Esophagus squamous epithelium (tissue), 5 donors: ENCODE measurements around the gene ADAMTS7. TPM values are rescaled to one million over a fixed set of nuclear protein-coding genes. Genes with fewer than 3 reads are reported as not detected.

Experiments
- DNase-seq: peaks from one replicate; lab custom pipeline; 2025; lab: John Stamatoyannopoulos, UW
- H3K27ac ChIP-seq, 4 donors: fragments of 200-600 bp; sonication (generic); one replicate each; pipeline ENCODE4 v1.5.1; 2016 to 2019; ENCODE audit warnings: mild to moderate bottlenecking in 1 of 4
- H3K27me3 ChIP-seq, 4 donors: fragments of 200-600 bp; sonication (generic); 1 replicate in 3 of 4; 2 replicates in 1 of 4; pipeline versions ENCODE4 v1.5.1 to v1.6.0; 2017 to 2021; ENCODE audit warnings: antibody characterized with exemption in 1 of 4
- H3K36me3 ChIP-seq, 3 donors: fragments of 200-600 bp; sonication (generic); one replicate each; pipeline ENCODE4 v1.5.1; 2016 to 2019
- H3K4me1 ChIP-seq, 3 donors: fragments of 200-600 bp; sonication (generic); one replicate each; pipeline ENCODE4 v1.5.1; 2017 to 2019
- H3K4me3 ChIP-seq, 4 donors: fragments of 200-600 bp; sonication (generic); 1 replicate in 3 of 4; 2 replicates in 1 of 4; pipeline ENCODE4 v1.5.1; 2016 to 2019; ENCODE audit warnings: mild to moderate bottlenecking in 2 of 4, moderate library complexity in 1 of 4
- H3K9me3 ChIP-seq, 3 donors: fragments of 200-600 bp; sonication (generic); one replicate each; pipeline ENCODE4 v1.5.1; 2016 to 2019
- POLR2A ChIP-seq, 4 donors: fragments of 450-650 bp; IDR thresholded peaks; one replicate each; pipeline ENCODE4 v1.6.1; 2017; ENCODE audit warnings: antibody characterized with exemption in 4 of 4, mild to moderate bottlenecking in 4 of 4, moderate library complexity in 3 of 4
- WGBS, 2 donors: methylation state at CpG; one replicate each; pipeline ENCODE4 v1.1.5; 2018; 5-methylcytosine and 5-hydroxymethylcytosine counted together
- intact Hi-C: fragments of 100-400 bp; cut with DNase I; formaldehyde crosslinking; loops from one replicate; pipeline ENCODE4 v1.15.0; 2022
- total RNA-seq, 4 donors: library from RNA; depleted of rRNA; stranded (reverse); fragments of >200 nt; gene quantifications; one replicate each; pipeline ENCODE4 v1.1.0, GENCODE V29; 2016
- TF ChIP-seq, protein P1 (sequence below), 6 experiments: fragments of 450-650 bp in 4 of 6; fragments of 200-600 bp in 2 of 6; sonication (generic) in 2 of 6; IDR thresholded peaks; one replicate each; pipeline ENCODE4 v1.5.1; 2016 to 2019; ENCODE audit warnings: antibody characterized with exemption in 6 of 6, mild to moderate bottlenecking in 4 of 6, moderate library complexity in 4 of 6
- donor health status: DM: yes; HTN: yes; CAD: no.

Gene ADAMTS7
- total RNA-seq, 4 donors from 2014 or later: 0.42 to 0.76 (median 0.56) TPM

DNA sequence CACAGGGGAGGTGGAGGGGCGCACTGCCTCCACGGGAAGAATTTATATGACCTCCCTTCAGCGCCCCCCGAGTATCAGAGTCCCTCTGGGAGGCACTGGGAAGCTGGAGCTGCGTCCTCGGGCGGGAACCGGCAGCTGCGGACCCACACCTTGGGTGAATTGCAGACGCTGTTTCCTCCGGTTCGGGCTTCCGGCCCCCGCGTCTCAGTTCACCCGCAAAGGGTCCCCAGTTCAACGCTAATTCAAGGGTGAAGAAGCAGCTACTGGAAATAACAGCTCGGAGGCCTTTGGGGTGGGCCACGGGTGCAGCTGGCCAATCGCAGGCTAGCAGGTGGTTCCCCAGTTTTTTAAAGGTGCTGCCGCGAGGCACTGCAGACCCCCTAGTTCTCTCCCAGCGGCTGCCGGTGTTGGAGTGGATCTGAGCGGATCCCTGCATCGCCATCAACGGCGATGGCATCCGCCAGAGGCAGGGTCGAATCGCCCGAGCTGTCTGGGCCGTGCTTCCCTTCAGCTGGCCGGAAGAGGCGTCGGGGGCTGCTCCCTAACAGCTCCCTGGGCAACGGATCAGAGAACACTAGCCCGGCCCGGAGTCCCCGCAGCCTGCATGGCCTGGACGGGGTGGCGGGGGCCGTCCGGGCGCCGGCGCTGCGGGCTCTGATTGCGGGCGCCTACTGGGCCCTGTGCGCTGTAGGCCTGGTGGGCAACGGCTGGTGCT lies 19.4 kb upstream of the ADAMTS7 start:
- DNase-seq: no peak
- Histone ChIP-seq H3K4me1 (no peaks in the 10 kb centered on the region), H3K9me3 (no peaks in the 10 kb centered on the region), H3K36me3 (no peaks in the 10 kb centered on the region), H3K27me3 (peaks cover 0 to 32% (median 0%) of the 10 kb centered on the region in 4 donors), H3K4me3 (peak overlapping the region in 1 of 4 donors; percentile 32), H3K27ac (no peak overlapping the region)
- 54 to 74% methylated on average over 3 to 12 of the region's 52 CpGs for WGBS, 2 donors
- intact Hi-C loops: no loop called here
- TF ChIP-seq, protein P1, sequence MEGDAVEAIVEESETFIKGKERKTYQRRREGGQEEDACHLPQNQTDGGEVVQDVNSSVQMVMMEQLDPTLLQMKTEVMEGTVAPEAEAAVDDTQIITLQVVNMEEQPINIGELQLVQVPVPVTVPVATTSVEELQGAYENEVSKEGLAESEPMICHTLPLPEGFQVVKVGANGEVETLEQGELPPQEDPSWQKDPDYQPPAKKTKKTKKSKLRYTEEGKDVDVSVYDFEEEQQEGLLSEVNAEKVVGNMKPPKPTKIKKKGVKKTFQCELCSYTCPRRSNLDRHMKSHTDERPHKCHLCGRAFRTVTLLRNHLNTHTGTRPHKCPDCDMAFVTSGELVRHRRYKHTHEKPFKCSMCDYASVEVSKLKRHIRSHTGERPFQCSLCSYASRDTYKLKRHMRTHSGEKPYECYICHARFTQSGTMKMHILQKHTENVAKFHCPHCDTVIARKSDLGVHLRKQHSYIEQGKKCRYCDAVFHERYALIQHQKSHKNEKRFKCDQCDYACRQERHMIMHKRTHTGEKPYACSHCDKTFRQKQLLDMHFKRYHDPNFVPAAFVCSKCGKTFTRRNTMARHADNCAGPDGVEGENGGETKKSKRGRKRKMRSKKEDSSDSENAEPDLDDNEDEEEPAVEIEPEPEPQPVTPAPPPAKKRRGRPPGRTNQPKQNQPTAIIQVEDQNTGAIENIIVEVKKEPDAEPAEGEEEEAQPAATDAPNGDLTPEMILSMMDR (IDR thresholded peaks at IDR 0.05): no peak
- TF ChIP-seq POLR2A (IDR thresholded peaks at IDR 0.05): no peak

DNA sequence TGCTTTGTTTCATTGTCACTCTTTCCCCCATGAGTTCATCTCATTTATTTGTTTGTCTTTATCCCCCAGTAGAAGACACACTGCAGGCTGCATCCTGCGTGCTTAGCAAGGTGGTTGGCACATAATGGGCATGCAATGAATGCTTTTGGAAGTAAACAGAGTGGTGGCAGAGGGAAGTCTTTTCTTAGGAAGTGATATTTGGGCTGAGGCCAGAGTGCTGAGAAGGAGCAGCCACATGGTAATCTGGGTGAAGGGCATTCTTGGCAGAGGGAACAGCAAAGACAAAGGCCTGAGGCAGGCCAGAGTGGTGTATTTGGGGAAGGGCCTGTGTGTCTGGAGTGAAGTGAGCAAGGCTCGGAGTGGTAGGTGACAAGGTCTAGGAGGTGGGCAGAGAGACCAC lies 17.7 kb upstream of the ADAMTS7 start:
- DNase-seq: no peak
- TF ChIP-seq, protein P1 (IDR thresholded peaks at IDR 0.05): no peak
- no peak for TF ChIP-seq POLR2A (IDR thresholded peaks at IDR 0.05)
- Histone ChIP-seq H3K4me1 (no peaks in the 10 kb centered on the region), H3K27ac (no peak overlapping the region), H3K36me3 (no peaks in the 10 kb centered on the region), H3K27me3 (peaks cover 0 to 32% (median 0%) of the 10 kb centered on the region in 4 donors), H3K9me3 (no peaks in the 10 kb centered on the region), H3K4me3 (no peak overlapping the region)
- 58 to 79% methylated on average over 2 of the region's 2 CpGs for WGBS, 2 donors
- intact Hi-C loops: no loop called here

DNA sequence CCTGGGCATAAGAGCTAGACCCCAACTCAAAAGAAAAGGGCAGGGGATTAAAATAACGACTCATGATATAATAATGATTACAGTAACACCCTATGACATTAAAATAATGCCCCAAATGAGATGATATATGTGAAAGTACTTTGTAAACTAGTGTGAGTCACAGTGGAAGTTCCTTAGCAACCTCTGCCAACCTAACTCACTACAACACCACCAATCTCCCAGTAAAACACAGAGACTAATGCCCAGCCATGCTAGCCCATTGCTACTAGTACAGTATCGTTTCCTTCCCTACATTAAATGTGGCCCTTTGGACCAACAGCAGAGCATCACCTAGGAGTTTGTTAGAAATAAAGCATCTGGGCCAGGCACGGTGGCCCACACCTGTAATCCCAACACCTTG lies 11.2 kb upstream of the ADAMTS7 start:
- intact Hi-C loops: no loop called here
- no peak for TF ChIP-seq POLR2A (IDR thresholded peaks at IDR 0.05)
- TF ChIP-seq, protein P1 (IDR thresholded peaks at IDR 0.05): no peak
- Histone ChIP-seq H3K9me3 (no peaks in the 10 kb centered on the region), H3K4me1 (no peaks in the 10 kb centered on the region), H3K27me3 (no peaks in the 10 kb centered on the region), H3K27ac (no peak overlapping the region), H3K36me3 (no peaks in the 10 kb centered on the region), H3K4me3 (no peak overlapping the region)
- no peak for DNase-seq
- 23 to 50% methylated on average over 1 to 2 of the region's 3 CpGs for WGBS, 2 donors

DNA sequence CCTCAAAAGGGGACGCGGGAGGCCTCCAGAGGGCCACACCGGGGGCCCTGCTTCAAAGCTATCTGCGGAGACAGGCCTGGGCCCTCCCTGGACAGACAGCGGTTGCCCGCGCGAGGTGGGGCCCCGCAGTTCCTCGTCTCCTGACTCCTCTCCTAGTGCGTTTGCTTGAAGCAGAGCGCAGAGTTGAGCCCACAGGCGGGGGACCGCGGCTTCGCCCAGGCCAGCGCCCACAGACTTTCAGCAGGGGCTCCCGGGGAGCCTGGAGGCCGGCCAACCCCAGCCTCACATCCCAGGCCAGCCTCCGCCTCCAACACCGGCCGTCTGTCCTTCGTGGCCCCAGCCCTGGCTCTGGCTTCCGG lies 540 bp upstream of the ADAMTS7 start:
- H3K4me1 ChIP-seq: peaks cover 12 to 25% (median 14%) of the 10 kb centered on the region in 3 donors
- no peak for DNase-seq
- H3K36me3 ChIP-seq: no peaks in the 10 kb centered on the region
- TF ChIP-seq POLR2A (IDR thresholded peaks at IDR 0.05): no peak
- TF ChIP-seq, protein P1 (IDR thresholded peaks at IDR 0.05): peak in 2 of 6 experiments; percentile 3 to 5
- 27 to 44% methylated on average over 8 to 23 of the region's 24 CpGs for WGBS, 2 donors
- intact Hi-C loops: no loop called here
- H3K9me3 ChIP-seq: no peaks in the 10 kb centered on the region
- peak overlapping the region; percentile 44 to 76 (median 66) for H3K4me3 ChIP-seq
- H3K27ac ChIP-seq: peak overlapping the region in 3 of 4 donors; percentile 56 to 77 (median 76)
- H3K27me3 ChIP-seq: peaks cover 0 to 34% (median 0%) of the 10 kb centered on the region in 4 donors

DNA sequence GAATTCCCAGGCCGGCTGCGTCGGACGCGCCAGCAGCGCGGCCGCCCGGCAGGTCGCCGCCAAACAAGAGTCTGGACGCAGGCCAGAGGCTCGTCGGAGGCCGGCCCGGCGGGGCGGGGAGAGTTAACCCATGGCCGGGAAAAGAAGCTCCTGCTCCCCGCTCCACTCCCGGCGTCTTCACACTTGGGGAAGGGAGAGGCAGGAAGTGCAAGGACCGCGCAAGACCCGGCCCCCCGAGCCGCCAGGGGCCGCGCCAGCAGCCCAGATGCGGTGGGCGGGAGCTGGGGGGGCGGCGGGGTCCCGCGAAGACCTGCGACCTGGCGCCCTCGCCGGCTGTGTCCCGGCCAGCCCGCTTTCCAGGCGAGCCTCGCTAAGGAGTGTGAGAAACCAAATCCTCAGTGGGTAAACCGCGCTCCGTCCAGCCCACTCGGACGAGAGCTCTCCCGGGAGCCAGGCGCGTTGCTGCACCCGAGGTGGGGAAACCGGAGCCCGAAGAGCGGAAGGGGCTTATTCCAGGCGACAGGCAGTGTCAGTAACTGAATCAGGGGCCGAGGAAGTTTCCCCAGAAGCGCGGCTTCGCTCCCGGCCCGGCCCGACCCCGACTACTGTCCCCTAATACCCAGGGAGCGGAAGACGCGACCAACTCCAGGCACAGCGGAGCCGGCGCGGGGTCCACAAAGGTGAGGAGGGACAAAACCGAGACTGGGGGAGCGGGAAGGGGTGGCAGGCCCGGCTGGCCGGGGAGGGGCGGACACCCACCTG lies 721 bp downstream of the ADAMTS7 start:
- peak overlapping the region; percentile 44 to 76 (median 66) for H3K4me3 ChIP-seq
- no peak for DNase-seq
- TF ChIP-seq, protein P1 (IDR thresholded peaks at IDR 0.05): no peak
- no peak for TF ChIP-seq POLR2A (IDR thresholded peaks at IDR 0.05)
- intact Hi-C loops: no loop called here
- peaks cover 12 to 25% (median 14%) of the 10 kb centered on the region in 3 donors for H3K4me1 ChIP-seq
- peaks cover 0 to 34% (median 0%) of the 10 kb centered on the region in 4 donors for H3K27me3 ChIP-seq
- no peaks in the 10 kb centered on the region for H3K36me3 ChIP-seq
- no peaks in the 10 kb centered on the region for H3K9me3 ChIP-seq
- 0% methylated on average over 3 of the region's 76 CpGs; no CpG with 5 or more reads in 1 of the 2 donors for WGBS, 2 donors
- peak overlapping the region; percentile 27 to 77 (median 62) for H3K27ac ChIP-seq
